Left lung (tissue), 10 donors: Measurements from ENCODE around the gene MGAT5. TPM values are rescaled to one million over a fixed set of nuclear protein-coding genes. Genes with fewer than 3 reads are reported as not detected.

Source experiments
- ATAC-seq: fragments of 200-7000 bp; cut with Tn5 transposase; one replicate; pipeline ENCODE4 v1.9.1; 2020; ENCODE audit warnings: moderate library complexity
- DNase-seq, 4 donors: peaks; one replicate each; pipeline ENCODE4 v3.0.0-alpha.2; 2013 to 2020
- H3K27ac ChIP-seq, 2 donors: fragments of 200-600 bp; sonication (generic) in 1 of 2; one replicate each; pipeline versions ENCODE4 v1.5.0 to v1.8.0; 2020 to 2021
- H3K27me3 ChIP-seq, 2 donors: fragments of 200-600 bp; sonication (generic) in 1 of 2; one replicate each; pipeline versions ENCODE4 v1.5.0 to v1.8.0; 2020 to 2021
- H3K36me3 ChIP-seq, 2 donors: fragments of 200-600 bp; sonication (generic) in 1 of 2; one replicate each; pipeline versions ENCODE4 v1.5.0 to v1.8.0; 2020 to 2021
- H3K4me1 ChIP-seq, 2 donors: fragments of 200-600 bp; one replicate each; pipeline ENCODE4 v1.8.0; 2021
- H3K4me3 ChIP-seq, 2 donors: fragments of 200-600 bp; sonication (generic) in 1 of 2; one replicate each; pipeline versions ENCODE4 v1.5.0 to v1.8.0; 2020 to 2021; ENCODE audit warnings: mild to moderate bottlenecking in 1 of 2
- H3K9me3 ChIP-seq, 2 donors: fragments of 200-600 bp; sonication (generic) in 1 of 2; one replicate each; pipeline versions ENCODE4 v1.5.0 to v1.8.0; 2020 to 2021
- CTCF ChIP-seq, 2 donors: fragments of 200-600 bp; sonication (generic) in 1 of 2; IDR thresholded peaks; one replicate each; pipeline versions ENCODE4 v1.5.0 to v1.8.0; 2021; ENCODE audit warnings: antibody characterized with exemption in 2 of 2
- intact Hi-C, 2 donors: fragments of 100-400 bp; cut with DNase I; formaldehyde crosslinking; loops; one replicate each; pipeline versions ENCODE4 v1.11.2 to v1.14.2; 2022
- polyA plus RNA-seq, 6 donors: library from polyadenylated mRNA; unstranded; fragments of 120-200 nt; gene quantifications; one replicate each; pipeline ENCODE4 v1.2.1, GENCODE V29; 2013; ENCODE audit not compliant: insufficient read length in 6 of 6
- total RNA-seq, 2 donors: library from RNA; stranded (reverse); fragmentation: NEBNext Ultra II Directional; extraction: Animal tissue kit (Norgen Biotek cat#: 25700); gene quantifications; one replicate each; pipeline ENCODE4 v1.2.1, GENCODE V29; 2021
- donor health status: DM: no; HTN: yes; CAD: no.
- donor health status: DM: no; HTN: no; CAD: no.

Gene MGAT5
- total and polyA plus RNA-seq, 8 donors: 24.5 to 57.0 (median 28.1) TPM

- intact Hi-C loops: no loop called here
- H3K27me3 ChIP-seq: no peaks in the 10 kb centered on the region
- no peak overlapping the region for H3K27ac ChIP-seq
- H3K9me3 ChIP-seq: no peaks in the 10 kb centered on the region
- DNase-seq: no peak
- ATAC-seq: no peak
- TF ChIP-seq CTCF (IDR thresholded peaks at IDR 0.05): no peak
- H3K4me3 ChIP-seq: no peak overlapping the region
- H3K36me3 ChIP-seq: no peaks in the 10 kb centered on the region
- no peaks in the 10 kb centered on the region for H3K4me1 ChIP-seq
These were observed 25.5 kb downstream of the MGAT5 start for GRCh38 chr2:134279417-134279816.

- no peak for TF ChIP-seq CTCF (IDR thresholded peaks at IDR 0.05)
- Histone ChIP-seq H3K27me3 (no peaks in the 10 kb centered on the region), H3K36me3 (no peaks in the 10 kb centered on the region), H3K27ac (no peak overlapping the region), H3K4me3 (no peak overlapping the region), H3K4me1 (no peaks in the 10 kb centered on the region), H3K9me3 (no peaks in the 10 kb centered on the region)
- ATAC-seq: no peak
- no peak for DNase-seq
- intact Hi-C loops: no loop called here
These were observed 26.4 kb downstream of the MGAT5 start for GRCh38 chr2:134280231-134280630.

DNA sequence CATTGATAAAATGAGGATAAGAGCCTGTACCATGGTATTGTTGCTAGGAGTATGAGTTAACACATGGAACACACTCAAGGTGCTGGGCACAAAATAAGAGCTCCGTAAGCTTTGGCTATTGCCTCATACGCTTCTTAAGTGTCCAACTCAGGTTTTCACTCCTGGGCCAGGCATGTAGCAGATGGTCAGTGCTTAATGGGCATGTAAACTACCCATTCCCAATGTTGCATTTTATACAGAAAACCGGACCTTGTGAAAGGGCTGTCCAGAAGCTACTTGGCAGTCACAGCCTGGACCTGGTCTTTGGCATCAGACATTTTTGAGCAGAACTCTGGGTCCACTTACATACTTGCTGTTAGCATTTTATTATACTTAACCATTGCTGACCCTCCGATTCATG lies 26.9 kb downstream of the MGAT5 start:
- TF ChIP-seq CTCF (IDR thresholded peaks at IDR 0.05): no peak
- no peaks in the 10 kb centered on the region for H3K36me3 ChIP-seq
- ATAC-seq (no peak), DNase-seq (no peak)
- no peak overlapping the region for H3K27ac ChIP-seq
- H3K4me3 ChIP-seq: no peak overlapping the region
- intact Hi-C loops: no loop called here
- no peaks in the 10 kb centered on the region for H3K27me3 ChIP-seq
- no peaks in the 10 kb centered on the region for H3K9me3 ChIP-seq
- no peaks in the 10 kb centered on the region for H3K4me1 ChIP-seq

DNA sequence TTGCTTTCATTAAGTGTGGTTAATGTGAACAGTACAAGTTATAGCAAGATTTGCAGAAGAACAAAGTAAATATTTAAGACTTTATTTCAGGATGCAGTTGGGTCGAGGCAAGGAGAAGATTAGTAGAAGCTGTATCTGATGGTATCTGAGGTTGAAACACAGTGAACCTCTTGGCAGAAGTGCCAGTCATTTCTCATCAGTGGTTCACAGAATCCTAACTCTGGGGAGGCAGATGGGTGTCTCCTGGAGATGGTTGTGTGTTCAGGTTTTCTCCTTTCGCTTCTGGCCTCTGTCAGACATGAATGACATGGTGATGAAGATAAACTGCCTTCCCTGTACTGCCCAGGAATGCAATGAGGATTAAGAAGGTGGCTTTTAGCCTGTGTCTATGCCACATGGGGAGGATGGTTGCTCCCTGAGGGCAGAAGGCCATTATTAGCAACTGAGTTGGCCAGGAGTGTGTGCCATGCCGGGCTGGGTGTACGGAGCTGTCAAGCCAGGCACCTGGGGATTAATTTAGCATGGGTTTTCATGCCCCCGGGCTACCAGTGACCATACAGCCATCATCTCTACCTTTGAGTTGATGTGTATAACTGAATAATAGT lies 28.0 kb downstream of the MGAT5 start:
- Histone ChIP-seq H3K27ac (no peak overlapping the region), H3K4me3 (no peak overlapping the region), H3K9me3 (no peaks in the 10 kb centered on the region), H3K4me1 (no peaks in the 10 kb centered on the region), H3K36me3 (no peaks in the 10 kb centered on the region), H3K27me3 (no peaks in the 10 kb centered on the region)
- TF ChIP-seq CTCF (IDR thresholded peaks at IDR 0.05): no peak
- DNase-seq: no peak
- ATAC-seq: no peak
- intact Hi-C loops: no loop called here

- H3K4me1 ChIP-seq: peaks cover 0 to 4% of the 10 kb centered on the region in 2 donors
- no peak overlapping the region for H3K27ac ChIP-seq
- no peaks in the 10 kb centered on the region for H3K27me3 ChIP-seq
- H3K36me3 ChIP-seq: no peaks in the 10 kb centered on the region
- no peak for TF ChIP-seq CTCF (IDR thresholded peaks at IDR 0.05)
- no peak for DNase-seq
- H3K9me3 ChIP-seq: no peaks in the 10 kb centered on the region
- intact Hi-C loops: no loop called here
- ATAC-seq: no peak
- no peak overlapping the region for H3K4me3 ChIP-seq
These were observed 28.9 kb downstream of the MGAT5 start for GRCh38 chr2:134282629-134283400.
